GM21786 (cell line): ENCODE data around the gene FNDC3B.

Experiments
- ATAC-seq: cut with Tn5 transposase; IDR thresholded peaks from one replicate; pipeline ENCODE4 v1.9.1; 2021; ENCODE audit not compliant: unreplicated experiment

Gene FNDC3B

GRCh38 chr3:172163320-172163719, 123.9 kb downstream of the FNDC3B start:
- ATAC-seq: no peak

DNA sequence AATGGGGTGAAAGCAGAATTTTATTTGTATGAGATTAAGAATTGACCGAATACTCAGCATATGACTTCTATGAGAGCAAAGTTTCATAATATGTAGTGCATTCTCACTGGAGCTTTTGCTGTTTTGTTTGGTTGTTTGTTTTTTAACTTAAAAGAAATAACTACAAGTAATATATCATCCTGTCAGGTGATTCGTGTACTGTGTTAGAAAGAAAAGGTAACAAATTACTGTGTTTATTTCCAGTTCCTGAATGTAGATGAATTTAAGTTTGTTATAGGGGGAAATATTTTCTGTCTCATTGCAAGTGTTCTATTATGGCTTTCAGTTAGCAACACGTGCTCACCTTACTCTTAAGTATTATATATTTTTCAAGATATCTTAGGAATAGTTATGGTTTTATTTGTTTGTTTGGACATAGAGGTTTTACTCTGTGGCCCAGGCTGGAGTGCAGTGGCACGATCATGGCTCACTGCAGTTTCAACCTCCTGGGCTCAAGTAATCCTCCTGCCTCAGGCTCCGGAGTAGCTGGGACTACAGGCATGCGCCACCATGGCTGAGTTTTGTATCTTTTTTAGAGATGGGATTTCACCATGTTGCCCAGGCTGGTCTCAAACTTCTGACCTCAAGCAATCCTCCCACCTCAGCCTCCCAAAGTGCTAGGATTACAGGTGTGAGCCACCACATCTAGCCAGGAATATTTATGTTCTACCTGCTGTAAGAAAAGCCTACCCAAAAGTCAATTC, 125.4 kb downstream of the FNDC3B start:
- no peak for ATAC-seq

DNA sequence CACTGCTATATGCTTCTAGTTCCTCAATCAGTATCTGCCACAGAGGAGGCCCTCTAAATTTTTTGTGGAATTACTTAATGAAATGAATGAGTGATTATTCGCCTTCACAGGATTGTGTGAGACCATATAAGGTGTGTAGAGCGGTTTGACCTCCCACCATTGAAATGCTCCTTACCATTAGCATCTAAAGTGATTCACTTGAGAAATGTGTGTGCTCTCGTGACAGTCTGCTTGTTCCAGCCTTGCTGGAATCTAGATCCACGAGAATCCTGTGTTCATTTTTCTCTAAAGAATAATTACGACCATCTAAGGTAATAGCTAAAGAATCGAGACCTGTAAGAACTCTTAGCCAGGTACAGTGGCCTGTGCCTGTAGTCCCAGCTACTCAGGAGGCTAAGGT, 126.9 kb downstream of the FNDC3B start:
- no peak for ATAC-seq

- ATAC-seq: no peak
Observed at GRCh38 chr3:172166890-172167289, 127.5 kb downstream of the FNDC3B start.

DNA sequence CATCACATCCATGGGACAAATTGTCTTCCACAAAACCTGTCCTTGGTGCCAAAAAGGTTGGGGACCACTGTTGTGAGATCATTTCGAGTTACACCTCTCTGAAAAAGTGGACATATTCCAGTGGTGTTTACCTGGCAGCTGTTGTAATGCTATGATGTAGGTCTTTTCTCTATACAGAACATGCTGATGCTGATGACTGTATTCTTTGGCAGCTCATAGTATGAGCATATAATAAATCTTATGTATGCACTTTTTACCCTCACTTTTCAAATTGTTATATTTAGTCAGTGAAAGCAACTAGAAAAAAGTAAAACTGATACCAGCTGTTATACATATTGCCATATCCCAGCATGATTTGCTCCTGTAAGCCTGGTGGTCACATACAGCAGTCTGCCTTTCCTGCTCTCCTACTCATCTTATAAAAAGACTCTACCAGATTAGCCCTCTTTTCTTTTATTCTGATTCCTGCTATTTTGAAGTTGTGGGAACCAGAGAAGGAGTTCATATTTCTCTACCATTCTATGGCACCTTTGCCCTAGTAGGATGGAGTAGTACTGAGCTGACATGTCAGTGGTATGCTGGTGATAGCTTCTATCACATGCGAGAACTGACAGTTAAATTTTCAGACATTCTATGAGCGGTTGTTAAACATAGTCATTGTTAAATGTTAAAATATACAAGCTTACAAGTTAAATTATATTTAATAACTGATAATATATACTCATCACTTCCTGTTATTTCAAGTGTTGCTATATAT, 128.7 kb downstream of the FNDC3B start:
- ATAC-seq: no peak

DNA sequence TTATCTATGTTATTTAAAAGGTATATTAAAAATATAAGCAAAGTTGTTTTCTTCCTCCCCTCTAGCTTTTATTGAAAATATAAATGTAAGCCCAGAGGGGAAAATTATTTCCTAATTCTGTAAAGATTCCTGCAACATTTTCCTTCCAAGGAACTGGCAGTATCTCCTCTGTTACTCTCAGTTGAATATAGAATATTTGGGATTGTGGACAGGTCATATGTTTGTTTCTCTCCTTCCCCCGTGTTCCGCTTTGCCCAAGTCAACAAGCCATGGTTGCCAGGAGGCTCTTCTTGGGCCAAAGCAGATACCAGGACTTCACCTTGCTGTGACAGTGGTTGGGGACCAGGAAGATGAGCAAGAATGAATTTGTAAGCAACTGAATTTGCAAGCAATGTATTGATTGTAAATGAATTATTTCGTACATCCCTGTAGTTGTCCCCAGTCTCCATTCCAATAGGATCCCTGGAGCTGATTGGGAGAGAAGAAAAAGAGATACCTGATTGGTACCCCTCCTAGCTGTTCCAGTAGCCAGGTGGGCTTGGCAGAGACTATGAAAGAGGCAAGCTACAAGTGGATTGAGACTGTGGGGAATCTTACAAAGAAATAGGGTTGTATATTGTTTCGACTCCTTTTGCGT, 130.8 kb downstream of the FNDC3B start:
- no peak for ATAC-seq

DNA sequence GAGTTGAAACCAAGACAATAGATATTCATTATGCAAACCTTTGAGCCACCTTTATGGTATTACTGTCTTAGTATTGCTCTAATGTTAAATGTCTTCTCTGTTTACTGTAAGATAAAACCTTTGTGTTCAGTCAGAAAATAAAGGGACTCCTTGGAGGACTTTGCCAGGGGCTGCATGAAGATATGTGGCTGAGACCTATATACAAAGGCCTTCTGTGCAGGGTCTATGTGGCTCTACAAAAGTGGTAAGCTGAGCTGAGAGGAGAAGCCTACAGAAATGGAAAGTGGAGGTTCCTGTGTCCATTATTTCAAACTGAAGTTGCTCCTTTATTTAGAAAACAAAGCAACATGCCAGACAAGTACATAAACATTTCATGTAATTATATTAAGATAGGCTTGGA, 131.5 kb downstream of the FNDC3B start:
- ATAC-seq: no peak

DNA sequence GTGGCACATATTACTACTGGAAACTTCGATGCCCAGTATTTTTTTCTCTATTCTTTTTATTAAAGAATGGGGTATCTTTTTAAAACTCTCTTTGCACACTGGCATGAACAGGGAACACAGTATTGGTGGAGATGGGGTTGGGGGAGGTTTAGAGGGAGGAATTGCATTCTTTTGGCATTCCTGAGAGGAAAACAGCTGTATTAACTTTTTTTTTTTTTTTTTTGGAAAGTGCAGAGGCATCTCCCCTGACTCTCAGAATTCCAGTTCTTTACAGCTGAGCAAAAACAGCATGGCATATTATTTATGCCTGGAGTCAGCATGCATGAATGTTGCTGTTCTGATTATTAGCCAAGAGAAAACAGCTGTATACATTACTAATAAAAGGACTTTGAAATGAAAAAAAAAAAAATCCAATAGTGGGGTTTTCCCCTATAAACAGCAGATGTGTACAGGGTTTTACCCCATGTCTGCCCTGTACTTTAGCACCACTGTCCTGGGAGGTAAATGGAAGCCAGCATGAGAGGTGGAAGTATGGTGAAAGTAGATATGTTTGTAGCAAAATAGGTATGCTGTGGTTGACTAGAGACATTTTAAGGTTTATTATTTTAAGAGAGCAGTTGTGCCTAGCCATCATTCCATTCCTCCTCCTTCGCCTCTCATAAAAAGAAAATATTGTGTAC, 132.2 kb downstream of the FNDC3B start:
- no peak for ATAC-seq

- no peak for ATAC-seq
Observed at GRCh38 chr3:172173316-172174254, 134.2 kb downstream of the FNDC3B start.

DNA sequence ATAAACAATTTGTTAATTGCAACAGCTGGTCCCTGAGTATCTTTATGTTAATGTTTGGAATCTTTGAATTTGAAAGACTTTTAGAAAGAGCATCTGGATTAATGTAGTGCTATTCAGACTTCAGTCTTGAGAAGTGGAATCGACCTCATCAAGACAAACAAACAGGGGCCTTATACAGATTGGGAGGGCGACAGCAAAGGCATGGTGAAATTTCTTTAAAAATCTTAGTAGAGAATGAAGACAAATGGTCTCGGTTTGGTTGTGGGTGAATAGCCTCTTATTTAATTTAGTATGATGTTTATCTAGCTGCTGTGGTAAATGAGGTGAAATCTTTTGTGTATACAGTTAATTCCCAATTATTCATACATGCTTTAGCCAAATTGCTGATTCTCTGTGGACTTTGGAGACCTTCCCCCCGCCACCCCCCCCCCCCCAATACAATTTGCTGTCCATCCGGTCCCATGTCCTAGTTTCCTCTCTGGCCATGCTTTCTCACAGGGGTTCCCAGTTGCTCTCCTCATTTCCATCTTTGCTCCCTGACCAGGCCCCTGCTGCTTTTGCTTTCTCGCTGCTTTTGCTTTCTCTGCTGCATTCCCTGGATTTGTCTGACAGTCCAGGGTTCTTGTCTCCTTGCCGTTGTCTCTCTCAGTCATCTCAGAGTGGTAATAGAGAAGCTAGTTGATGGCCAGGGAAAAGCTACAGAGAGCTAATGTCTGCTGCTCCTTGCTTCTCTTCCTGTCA, 135.3 kb downstream of the FNDC3B start:
- no peak for ATAC-seq

- ATAC-seq: no peak
Observed at GRCh38 chr3:172175254-172175599, 135.8 kb downstream of the FNDC3B start.

DNA sequence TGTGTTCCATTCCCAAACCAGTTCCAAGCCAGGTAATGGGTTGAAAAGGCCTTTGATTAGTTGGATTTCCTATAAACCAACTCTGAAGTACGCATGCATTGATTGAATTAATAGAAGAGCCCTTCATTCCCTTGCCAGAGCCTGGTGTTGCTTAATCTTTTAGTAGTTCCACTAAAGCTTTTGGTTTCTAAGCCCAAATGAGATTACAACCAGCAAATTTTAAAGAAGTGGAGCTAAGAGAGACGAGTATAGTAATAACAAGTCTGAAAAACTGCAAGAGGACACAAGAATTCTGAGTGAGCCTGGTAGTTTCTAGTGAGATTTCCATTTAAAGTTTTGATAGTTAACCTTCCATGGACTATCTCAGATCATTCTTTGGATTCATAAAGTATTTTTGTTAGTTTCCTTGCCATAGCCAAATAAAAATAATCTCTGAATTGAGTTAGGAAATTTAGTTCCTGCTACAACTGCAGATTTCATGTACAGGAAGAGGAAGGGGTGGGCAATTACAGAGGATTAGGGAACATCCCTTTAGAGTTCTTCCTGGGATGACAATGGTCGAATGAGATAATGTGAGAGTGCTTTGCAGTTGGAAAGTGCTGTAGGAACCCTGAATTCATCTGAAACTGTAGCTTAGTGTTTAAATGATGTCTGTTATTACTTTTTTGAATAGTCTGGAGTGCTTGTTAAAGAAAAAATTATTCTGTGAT, 136.8 kb downstream of the FNDC3B start:
- no peak for ATAC-seq

- no peak for ATAC-seq
Observed at GRCh38 chr3:172177046-172177445, 137.7 kb downstream of the FNDC3B start.

DNA sequence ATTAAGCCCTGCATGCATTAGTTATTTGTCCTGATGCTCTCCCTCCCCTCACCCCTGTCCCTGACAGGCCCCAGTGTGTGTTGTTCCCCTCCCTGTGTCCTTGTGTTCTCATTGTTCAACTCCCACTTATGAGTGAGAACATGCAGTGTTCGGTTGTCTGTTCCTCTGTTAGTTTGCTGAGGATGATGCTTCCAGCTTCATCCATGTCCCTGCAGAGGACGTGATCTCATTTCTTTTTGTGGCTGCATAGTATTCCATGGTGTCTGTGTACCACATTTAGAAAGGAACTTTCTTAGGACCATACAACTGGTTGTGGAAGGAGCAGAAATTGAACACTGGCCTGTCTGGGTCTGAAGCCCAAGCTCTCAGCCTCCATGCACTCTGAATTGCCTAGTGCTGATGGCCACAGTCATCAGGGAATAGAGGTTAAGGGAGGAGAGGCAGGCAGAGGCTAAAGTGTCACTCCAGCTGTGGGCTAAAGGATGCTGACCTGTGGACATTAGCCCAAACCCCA, 138.5 kb downstream of the FNDC3B start:
- ATAC-seq: no peak

DNA sequence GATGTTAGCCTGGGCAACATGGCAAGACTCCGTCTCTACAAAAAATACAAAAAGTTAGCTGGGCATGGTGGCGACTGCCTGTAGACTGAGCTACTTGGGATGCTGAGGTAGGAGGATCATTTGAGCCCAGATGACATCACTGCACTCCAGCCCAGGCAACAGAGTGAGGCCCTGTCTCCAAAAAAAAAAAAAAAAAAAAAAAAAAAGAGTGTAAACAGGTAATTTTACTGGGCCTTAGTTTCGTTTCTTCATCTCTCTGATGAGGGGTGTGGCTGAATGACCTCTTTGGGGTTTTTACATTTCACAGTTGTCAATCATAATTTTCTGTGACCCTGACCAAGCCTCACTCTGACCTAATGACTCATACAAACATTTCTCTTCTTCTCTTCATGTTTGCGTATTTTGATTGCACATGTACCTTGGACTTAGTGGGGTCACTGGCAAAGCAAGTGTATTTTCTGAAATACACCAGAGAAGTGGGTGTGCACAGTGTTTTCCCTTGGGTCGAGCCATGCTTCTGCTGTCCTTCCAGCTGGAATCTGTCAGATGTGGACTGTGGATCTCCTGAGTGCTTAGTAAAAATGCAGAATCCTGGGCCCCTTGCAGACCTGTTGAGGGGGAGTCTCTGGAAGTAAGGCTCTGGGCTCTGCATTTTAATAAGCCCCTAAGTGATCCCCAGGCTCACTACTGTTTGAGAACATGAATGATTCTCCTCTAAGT, 140.5 kb downstream of the FNDC3B start:
- ATAC-seq: peak; percentile 64

- ATAC-seq: no peak
Observed at GRCh38 chr3:172180473-172180872, 141.1 kb downstream of the FNDC3B start.

DNA sequence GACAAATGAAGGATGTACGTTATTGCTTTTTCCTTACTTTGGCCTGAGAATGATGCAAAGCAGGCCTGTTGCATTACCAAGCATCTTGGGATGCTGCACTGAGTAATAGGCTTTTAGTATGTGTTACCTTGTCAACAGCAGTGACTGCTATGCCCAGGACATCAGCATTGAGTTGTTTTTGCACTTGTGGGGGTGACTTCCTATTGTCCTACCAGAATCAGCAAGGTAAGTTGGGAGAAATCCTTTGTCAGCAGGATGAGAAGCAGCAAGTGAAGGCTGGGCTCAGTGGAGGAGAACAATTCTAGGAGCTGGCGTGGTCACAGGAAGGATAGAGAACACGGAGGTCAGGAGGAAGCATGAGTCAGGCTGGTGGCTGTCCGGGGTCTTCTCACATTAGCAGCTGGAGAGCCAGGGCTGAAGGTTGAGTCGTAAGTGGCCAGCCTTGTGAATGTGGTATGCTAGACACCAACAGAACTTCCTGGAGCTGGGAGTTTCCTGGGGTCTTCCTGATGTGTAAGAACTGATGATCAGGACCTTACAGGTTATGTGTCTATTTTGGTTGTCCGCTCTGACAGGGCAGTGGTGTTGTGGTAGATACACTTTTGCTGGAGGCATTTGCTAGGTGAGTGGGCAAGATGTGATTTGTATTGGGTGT, 142.7 kb downstream of the FNDC3B start:
- ATAC-seq: no peak

GRCh38 chr3:172182797-172183196, 143.4 kb downstream of the FNDC3B start:
- no peak for ATAC-seq
